Measurements from ENCODE around the gene PAQR8.
"Not testable (repeated sequence)": the region's sequence is repeated elsewhere in the genome, so short reads cannot be mapped to it uniquely, and the experiment has no call there.

PAQR8 gene

DNA sequence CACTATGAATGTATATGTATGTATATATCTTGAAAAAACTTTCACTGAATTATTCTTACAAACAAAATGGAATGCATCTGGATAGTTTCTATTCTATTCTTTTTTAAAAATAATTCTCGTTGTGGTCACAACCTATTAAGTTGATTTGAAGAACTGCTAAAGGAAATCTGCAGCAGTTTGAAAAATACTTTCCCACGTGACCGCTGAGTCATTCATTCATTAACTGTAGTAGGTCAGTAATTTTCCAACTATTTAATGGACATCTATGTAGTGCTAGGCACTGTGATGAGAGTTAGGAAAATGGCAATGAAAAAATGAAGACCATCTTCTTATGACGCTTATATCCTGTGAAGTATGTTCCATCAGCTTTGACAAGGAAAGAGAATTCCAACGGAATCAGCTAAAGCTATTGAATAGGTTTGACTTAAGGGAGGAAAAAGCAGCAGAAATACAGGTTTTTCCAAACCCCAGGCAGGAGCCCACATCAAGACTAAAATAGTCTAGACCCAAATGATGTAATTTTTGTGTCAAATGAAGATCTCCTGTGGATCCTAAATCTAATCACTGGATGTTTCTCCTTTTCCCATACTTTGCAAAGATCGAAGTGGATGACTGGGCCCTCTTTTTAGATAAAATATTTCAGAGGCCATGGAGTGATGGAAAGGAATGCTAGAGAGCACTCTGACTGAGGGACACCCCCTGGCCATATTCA, 54.1 kb downstream of the PAQR8 start:
- DNase-seq = no peak

GRCh38 chr6:52416629-52417151, 54.7 kb downstream of the PAQR8 start:
- peak; percentile 77 for DNase-seq

DNA sequence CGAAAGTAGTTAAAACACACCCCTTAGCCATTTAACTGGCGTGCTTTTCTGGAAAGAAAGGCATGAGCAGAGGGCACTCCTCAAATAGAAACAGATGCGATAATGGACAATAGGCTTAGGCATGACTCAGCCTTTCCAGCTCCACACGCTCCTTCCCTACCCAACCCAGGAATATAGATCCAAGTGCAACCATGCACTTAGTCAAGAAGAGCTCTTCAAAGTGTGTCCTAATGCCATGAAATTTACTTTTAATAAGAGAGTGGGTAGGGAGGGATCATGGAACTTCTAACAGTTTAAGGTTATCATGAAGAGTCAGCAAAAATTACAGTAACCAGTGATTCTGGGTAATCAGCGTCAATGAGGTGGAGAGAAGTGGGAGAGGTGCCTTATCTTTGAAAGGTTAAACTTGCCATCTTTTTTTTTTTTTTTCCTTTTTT, 55.7 kb downstream of the PAQR8 start:
- DNase-seq = peak; percentile 66

DNA sequence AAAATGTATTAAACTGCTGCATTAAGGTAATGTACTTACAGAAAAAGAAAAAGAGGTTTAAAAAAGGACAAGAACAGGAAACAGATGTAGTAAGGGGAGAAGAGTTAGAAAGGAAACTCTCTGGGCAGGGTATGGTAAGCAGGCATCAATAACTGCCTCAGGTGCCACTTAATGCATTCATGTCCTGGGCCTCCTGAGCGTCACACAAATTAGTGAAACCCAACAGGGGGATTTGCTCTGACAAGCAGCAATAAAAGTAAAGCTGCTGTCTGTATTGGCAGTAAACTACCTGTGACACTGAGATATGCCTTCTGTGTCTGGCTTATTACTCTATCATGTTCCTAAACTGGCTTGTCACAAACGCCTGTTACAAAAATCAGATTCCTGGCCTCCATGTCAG, 56.7 kb downstream of the PAQR8 start:
- peak; percentile 67 for DNase-seq

GRCh38 chr6:52419809-52420667, 58.1 kb downstream of the PAQR8 start, which contains the start of gene EFHC1:
EFHC1 (plus strand) TSS chr6:52420342; CDS start chr6:52420411, 69 bp downstream.
- peak; percentile 100 for DNase-seq

GRCh38 chr6:52420668-52421358, 58.9 kb downstream of the PAQR8 start:
- peak; percentile 93 for DNase-seq

DNA sequence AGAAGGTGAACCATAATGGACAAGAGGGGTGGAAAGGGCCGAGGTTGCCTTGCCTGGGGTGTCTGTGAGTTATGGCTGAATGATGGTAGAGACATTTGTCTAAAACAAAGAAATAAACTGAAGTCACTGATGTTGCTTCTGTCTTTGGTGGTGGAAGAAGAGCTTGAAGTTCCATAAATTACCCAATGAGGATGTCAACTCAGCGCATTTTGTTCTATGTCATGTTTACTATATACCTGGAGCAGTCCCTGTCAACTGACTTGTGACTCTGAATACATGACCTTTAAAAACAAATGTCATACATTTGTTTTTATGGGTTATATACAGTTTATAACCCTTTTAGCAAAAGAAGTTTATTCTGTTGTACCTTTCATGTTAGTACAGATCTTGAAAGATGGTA, 60.2 kb downstream of the PAQR8 start:
- no peak for DNase-seq

- no peak for DNase-seq
Observed at GRCh38 chr6:52423448-52423847, 61.5 kb downstream of the PAQR8 start.

DNA sequence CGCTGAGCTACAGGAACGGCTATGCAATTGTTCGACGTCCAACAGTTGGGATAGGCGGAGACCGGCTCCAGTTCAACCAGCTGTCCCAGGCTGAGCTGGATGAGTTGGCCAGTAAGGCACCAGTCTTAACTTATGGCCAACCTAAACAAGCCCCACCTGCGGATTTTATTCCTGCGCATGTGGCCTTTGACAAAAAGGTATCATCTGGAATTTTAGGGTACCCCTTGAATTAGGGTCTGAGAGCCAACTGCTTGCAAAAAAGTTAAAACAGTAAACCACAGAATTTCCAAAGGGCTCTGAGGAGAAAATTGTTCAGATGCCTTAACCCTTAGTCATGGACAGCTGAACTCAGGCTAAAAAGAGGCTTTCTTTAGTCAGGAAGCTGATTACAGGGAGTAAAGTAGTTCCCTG, 62.0 kb downstream of the PAQR8 start:
- DNase-seq = no peak

DNA sequence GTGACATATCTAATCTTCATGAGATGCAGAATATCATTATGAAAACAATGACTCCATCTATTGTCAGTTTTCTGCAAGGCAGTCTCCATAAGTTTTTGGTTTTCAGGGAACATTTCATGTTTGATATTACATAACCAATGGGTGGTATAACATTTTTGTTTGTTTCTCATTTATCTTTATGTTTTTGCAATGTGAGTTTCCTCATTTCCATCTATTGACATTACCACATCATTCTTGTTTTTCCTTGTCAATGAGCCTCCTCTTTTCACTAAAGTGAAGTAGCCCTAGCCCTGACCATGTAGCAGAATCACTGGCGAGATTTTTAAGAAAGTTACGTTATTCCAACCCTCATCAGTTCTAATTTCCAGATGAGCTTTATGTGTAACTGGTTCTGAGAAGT, 62.6 kb downstream of the PAQR8 start:
- no peak for DNase-seq

DNA sequence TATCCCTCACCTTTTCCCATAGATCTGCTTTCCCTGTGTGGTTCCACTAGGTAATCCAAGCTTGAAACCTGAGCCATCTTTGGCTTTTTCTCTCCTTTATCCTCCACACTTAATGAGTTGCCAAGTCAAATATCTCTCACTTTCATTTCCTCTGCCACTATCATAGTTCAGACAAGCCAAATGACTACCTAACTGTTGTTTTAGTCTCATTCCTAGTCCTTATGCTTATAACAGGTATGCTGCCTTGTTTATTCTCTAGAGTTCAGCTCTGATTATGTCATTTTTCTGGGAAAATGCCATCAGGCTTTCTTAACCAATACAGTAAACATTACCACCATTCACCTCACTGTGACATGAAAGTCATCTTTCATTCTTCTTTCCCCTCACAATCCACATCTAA, 64.7 kb downstream of the PAQR8 start:
- DNase-seq = no peak

- not testable (repeated sequence) for DNase-seq
Observed at GRCh38 chr6:52433294-52433693, 71.3 kb downstream of the PAQR8 start.

- DNase-seq = peak; percentile 90
Observed at GRCh38 chr6:52435345-52435744, 73.4 kb downstream of the PAQR8 start.

GRCh38 chr6:52438926-52439325, 77.0 kb downstream of the PAQR8 start:
- DNase-seq = no peak

- DNase-seq = no peak
Observed at GRCh38 chr6:52454556-52454955, 92.6 kb downstream of the PAQR8 start.

DNA sequence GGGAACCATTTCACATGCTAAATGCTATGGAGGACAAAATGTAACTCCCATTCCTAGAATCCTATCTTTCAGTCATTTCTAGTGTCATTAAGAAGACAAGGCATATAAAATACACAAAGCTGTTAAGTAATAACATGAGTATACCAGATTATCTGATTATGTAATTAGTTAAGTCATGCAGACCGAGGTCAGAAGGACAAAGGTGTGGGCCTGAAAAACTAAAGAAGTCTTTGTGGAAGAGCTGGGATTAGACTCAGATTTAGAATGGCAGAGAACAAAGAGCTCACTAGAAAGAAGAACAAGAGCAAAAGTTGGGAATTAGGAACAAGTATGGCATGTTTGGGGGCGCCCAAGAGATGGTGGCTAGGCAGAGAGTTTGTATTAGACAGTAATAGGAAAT, 95.1 kb downstream of the PAQR8 start:
- DNase-seq = no peak
